Astrocyte of the cerebellum (primary cell): ENCODE data around the gene VDAC1.
"Not testable (repeated sequence)": the region's sequence is repeated elsewhere in the genome, so short reads cannot be mapped to it uniquely, and the experiment has no call there.

Source experiments
- DNase-seq: peaks from one replicate; pipeline ENCODE4 v3.0.0-alpha.2; 2011; ENCODE audit warnings: low read depth
- H3K4me3 ChIP-seq: 2 replicates; pipeline ENCODE4 v1.5.1; 2011; ENCODE audit warnings: mild to moderate bottlenecking, low read depth, low read length, moderate library complexity
- CTCF ChIP-seq: IDR thresholded peaks from 2 replicates; pipeline ENCODE4 v1.5.1; 2012; ENCODE audit warnings: low read length, low read depth, moderate library complexity, mild to moderate bottlenecking; ENCODE audit errors: missing control alignments
- in situ Hi-C: cut with HindIII; loops from 2 replicates; pipeline ENCODE4 v1.10.0; 2017; ENCODE audit warnings: low sequenced_read_pairs

The VDAC1 gene

DNA sequence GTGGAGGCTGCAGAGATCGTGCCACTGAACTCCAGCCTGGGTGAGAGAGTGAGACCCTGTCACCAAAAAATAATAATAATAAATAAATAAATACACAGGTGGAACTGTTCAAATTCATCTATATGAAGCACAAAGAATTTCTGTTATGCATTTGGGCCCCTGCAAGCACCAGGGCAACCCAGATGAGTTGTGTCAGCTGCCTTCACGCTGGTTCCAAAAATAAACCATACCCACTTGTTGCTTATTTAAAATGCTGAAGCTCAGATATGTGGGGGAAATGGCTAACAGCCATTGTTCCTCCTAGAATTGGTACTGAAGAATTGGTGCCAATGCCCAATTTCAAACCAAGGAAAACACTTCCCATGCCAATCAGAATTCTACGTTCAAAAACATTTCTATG, 25.8 kb downstream of the VDAC1 start:
- no peak for TF ChIP-seq CTCF
- no peak overlapping the region for H3K4me3 ChIP-seq
- no peak for DNase-seq
- in situ Hi-C loops, result loop anchor here (25.0 kb wide), 1 partner anchor 892 kb away; no protein-coding TSS in a partner anchor

- TF ChIP-seq CTCF, result no peak
- in situ Hi-C loops, result loop anchor here (25.0 kb wide), 1 partner anchor 891 kb away; no protein-coding TSS in a partner anchor
- DNase-seq, result peak; percentile 42
- H3K4me3 ChIP-seq, result no peak overlapping the region
These were observed 26.9 kb downstream of the VDAC1 start for GRCh38 chr5:133977858-133978257.

GRCh38 chr5:133977161-133977787, 27.5 kb downstream of the VDAC1 start:
- DNase-seq, result no peak
- in situ Hi-C loops, result loop anchor here (25.0 kb wide), 1 partner anchor 890 kb away; no protein-coding TSS in a partner anchor
- no peak overlapping the region for H3K4me3 ChIP-seq
- TF ChIP-seq CTCF, result no peak

GRCh38 chr5:133975546-133975945, 29.2 kb downstream of the VDAC1 start:
- not testable (repeated sequence) for H3K4me3 ChIP-seq, DNase-seq
- in situ Hi-C loops, result loop anchor here (25.0 kb wide), 1 partner anchor 888 kb away; no protein-coding TSS in a partner anchor

DNA sequence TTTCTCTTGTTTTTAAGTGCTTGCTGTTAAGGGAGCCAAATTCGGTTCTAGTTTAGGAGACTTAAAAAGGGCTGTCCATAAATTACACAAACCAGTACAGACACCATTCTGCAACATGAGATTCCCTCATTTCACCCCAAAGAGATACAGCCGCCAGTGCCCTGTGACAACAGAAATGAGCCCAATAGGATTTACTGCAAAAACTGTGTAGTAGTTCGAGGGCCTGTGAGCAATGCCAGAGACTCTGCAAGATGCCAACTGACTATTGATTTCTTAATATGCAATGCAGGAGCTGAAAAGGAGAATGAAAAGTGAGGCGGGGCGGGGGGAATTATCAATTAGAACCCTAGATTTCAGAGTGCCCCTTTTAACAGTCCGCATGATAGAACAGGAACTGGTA, 30.6 kb downstream of the VDAC1 start:
- no peak for TF ChIP-seq CTCF
- DNase-seq, result no peak
- in situ Hi-C loops, result no loop called here

DNA sequence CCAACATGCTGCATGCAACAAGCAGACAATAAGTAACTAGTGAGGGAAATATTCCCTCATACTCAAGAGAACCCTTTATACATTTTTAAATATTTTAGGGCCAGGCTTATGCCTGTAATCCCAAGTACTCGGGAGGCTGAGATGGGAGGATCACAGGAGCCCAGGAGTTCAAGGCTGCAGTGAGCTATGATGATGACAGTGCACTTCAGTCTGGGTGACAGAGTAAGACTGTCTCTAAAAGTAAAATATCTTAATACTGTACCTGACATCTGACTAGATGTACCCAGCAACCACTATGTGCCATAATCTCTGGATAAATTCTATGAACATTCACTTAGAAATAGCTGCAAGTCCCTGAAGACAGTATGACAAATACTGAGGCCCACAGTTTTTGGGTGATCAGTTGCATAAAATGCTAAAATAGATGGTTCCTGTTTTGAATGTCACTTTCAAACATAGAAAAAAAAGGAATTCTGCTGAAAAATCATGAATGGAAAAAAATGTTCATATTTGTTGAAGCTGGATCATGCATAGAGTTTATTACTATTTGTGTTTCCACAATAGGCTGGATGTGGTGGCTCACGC, 34.4 kb downstream of the VDAC1 start:
- in situ Hi-C loops, result no loop called here
- DNase-seq, result no peak
- no peak for TF ChIP-seq CTCF
- no peak overlapping the region for H3K4me3 ChIP-seq

More for the DNA sequence above, 30.6 kb downstream of the VDAC1 start:
- H3K4me3 ChIP-seq, result no peak overlapping the region

DNA sequence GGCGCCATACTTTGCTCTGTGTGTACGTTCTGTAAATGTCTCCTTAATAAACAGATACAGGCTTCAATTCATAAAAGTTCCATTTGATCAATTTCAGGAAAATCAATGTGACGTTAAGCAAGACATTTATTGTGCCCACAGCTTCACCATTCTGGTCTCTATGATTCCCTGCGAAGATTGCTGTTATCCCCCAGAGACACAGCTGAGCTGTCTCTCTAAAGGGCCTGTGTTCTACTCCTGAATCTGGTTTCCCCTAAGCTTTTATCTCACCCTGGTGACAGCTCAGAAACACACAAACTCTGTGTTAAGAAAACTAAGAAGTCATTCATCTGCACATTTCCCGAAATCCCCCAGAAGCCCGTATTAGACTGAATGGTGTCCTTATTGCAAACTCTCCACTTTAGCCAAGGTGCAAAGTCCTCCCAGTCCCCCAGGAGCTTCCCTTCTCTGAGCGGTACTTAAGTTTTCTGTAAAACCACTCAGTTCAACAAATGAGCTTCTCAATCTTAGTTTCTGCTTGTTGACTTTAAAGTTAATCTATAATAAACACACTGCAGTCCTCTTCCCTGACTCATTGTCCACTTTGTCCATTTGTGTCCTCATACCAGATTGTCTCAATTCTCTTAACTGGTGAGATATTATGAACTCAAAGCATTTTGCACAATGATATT, 35.0 kb downstream of the VDAC1 start:
- in situ Hi-C loops, result no loop called here
- H3K4me3 ChIP-seq, result no peak overlapping the region
- TF ChIP-seq CTCF, result no peak
- DNase-seq, result no peak
